Right lobe of liver (tissue), 4 donors: Measurements from ENCODE around the gene C19orf85.

Experiments
- CTCF ChIP-seq, 4 donors: fragments of 200-600 bp in 3 of 4; fragments of 450-650 bp in 1 of 4; IDR thresholded peaks; one replicate each; pipeline versions ENCODE4 v1.5.1 to v1.8.0; 2016 to 2022; ENCODE audit warnings: antibody characterized with exemption in 4 of 4, mild to moderate bottlenecking in 2 of 4
- POLR2A ChIP-seq: fragments of 450-650 bp; IDR thresholded peaks from one replicate; pipeline ENCODE4 v1.6.1; 2017; ENCODE audit warnings: antibody characterized with exemption, mild to moderate bottlenecking
- donor health status: DM: no; HTN: no; CAD: no.
- donor health status: DM: no; HTN: no; CAD: no.
- donor health status: DM: no; HTN: yes; CAD: no.

GRCh38 chr19:55474269-55475265 is 10.0 kb upstream of the C19orf85 start:
- TF ChIP-seq CTCF (IDR thresholded peaks at IDR 0.05): no peak
- no peak for TF ChIP-seq POLR2A
